IMR-90 (cell line): ENCODE results near the gene GRK5. TPM values are rescaled to one million over a fixed set of nuclear protein-coding genes. Genes with fewer than 3 reads are reported as not detected.

Source experiments
- ATAC-seq: fragments of 200-7000 bp; cut with Tn5 transposase; 2 replicates; pipeline ENCODE4 v1.9.1; 2020; ENCODE audit warnings: low read depth, mild to moderate bottlenecking, moderate library complexity
- BruUV-seq: library from RNA; stranded (reverse); fragments of 400-500 nt; replicated peaks from 2 replicates; lab custom pipeline; 2021; lab: Mats Ljungman, UMichigan
- CTCF ChIA-PET: fragments of 300-600 bp; formaldehyde crosslinking; extraction: SDS; loops from one replicate; lab custom pipeline; 2021; ENCODE audit warnings: antibody characterized with exemption; lab: Yijun Ruan, JAX
- POLR2A ChIA-PET: fragments of 300-600 bp; sonication (Branson Sonifier 250); formaldehyde crosslinking; loops from one replicate; lab custom pipeline; 2022; ENCODE audit warnings: antibody characterized with exemption; ENCODE audit not compliant: unreplicated experiment; lab: Charles Lee
- DNase-seq: peaks from one replicate; pipeline ENCODE4 v3.0.0; 2013
- H2AFZ ChIP-seq: replicated peaks from 2 replicates; pipeline ENCODE3; 2013; ENCODE audit warnings: low read length, mild to moderate bottlenecking; ENCODE audit not compliant: poor library complexity
- H2AK5ac ChIP-seq: 2 replicates; pipeline ENCODE4 v1.6.1; 2013; ENCODE audit warnings: low read depth, low read length, inconsistent platforms
- H2AK9ac ChIP-seq: replicated peaks from 2 replicates; pipeline ENCODE3; 2013; ENCODE audit warnings: mild to moderate bottlenecking, low read depth, low read length, moderate library complexity; ENCODE audit not compliant: poor library complexity
- H2BK120ac ChIP-seq: 2 replicates; pipeline ENCODE4 v1.6.1; 2013; ENCODE audit warnings: low read depth, low read length, inconsistent platforms
- H2BK15ac ChIP-seq: 3 replicates; pipeline ENCODE4 v1.6.1; 2013; ENCODE audit warnings: low read depth, low read length, inconsistent platforms
- H2BK20ac ChIP-seq: 2 replicates; pipeline ENCODE4 v1.6.1; 2013; ENCODE audit warnings: low read depth, mild to moderate bottlenecking, inconsistent platforms, low read length, moderate library complexity
- H2BK5ac ChIP-seq: 2 replicates; pipeline ENCODE4 v1.6.1; 2013; ENCODE audit warnings: mild to moderate bottlenecking, low read depth, low read length, inconsistent platforms; ENCODE audit not compliant: poor library complexity, severe bottlenecking
- H3K14ac ChIP-seq: replicated peaks from 2 replicates; pipeline ENCODE4 v1.6.1; 2013; ENCODE audit warnings: low read depth, low read length, inconsistent platforms
- H3K18ac ChIP-seq: 2 replicates; pipeline ENCODE4 v1.6.1; 2013; ENCODE audit warnings: low read depth, low read length, control low read depth
- H3K23ac ChIP-seq: 2 replicates; pipeline ENCODE4 v1.6.1; 2013; ENCODE audit warnings: low read depth, low read length, inconsistent platforms
- H3K27ac ChIP-seq: 2 replicates; pipeline ENCODE4 v1.5.1; 2013; ENCODE audit warnings: mild to moderate bottlenecking, control low read depth, low read length; ENCODE audit not compliant: insufficient read depth
- H3K27me3 ChIP-seq: 2 replicates; pipeline ENCODE4 v1.6.1; 2013; ENCODE audit warnings: low read length; ENCODE audit not compliant: control insufficient read depth, insufficient read depth
- H3K36me3 ChIP-seq: 2 replicates; pipeline ENCODE4 v1.6.1; 2013; ENCODE audit warnings: low read length, mixed read lengths; ENCODE audit not compliant: control insufficient read depth, insufficient read depth
- H3K4ac ChIP-seq: 2 replicates; pipeline ENCODE4 v1.6.1; 2013; ENCODE audit warnings: low read depth, low read length, inconsistent platforms
- H3K4me1 ChIP-seq: 2 replicates; pipeline ENCODE4 v1.6.1; 2013; ENCODE audit warnings: low read length, mixed read lengths; ENCODE audit not compliant: control insufficient read depth, insufficient read depth
- H3K4me2 ChIP-seq: 2 replicates; pipeline ENCODE4 v1.6.1; 2013; ENCODE audit warnings: low read depth, mild to moderate bottlenecking, control low read depth, low read length, moderate library complexity
- H3K4me3 ChIP-seq: 2 replicates; pipeline ENCODE4 v1.5.1; 2013; ENCODE audit warnings: low read depth, mild to moderate bottlenecking, control low read depth, low read length, moderate library complexity; ENCODE audit not compliant: insufficient read depth
- H3K56ac ChIP-seq: 2 replicates; pipeline ENCODE4 v1.6.1; 2013; ENCODE audit warnings: low read length, inconsistent platforms; ENCODE audit not compliant: insufficient read depth; ENCODE audit errors: extremely low read depth
- H3K79me1 ChIP-seq, 2 experiments: 2 replicates each; pipeline ENCODE4 v1.6.1; 2013; ENCODE audit warnings: low read length in 2 of 2, inconsistent platforms in 1 of 2, low read depth in 1 of 2
- H3K9ac ChIP-seq: 2 replicates; pipeline ENCODE4 v1.6.1; 2013; ENCODE audit warnings: low read depth, low read length, control low read depth
- H3K9me1 ChIP-seq: 2 replicates; pipeline ENCODE4 v1.6.1; 2013; ENCODE audit warnings: low read length, inconsistent platforms; ENCODE audit not compliant: insufficient read depth
- H3K9me3 ChIP-seq: 2 replicates; pipeline ENCODE4 v1.6.1; 2013; ENCODE audit warnings: low read length; ENCODE audit not compliant: control insufficient read depth, insufficient read depth
- H4K20me1 ChIP-seq: 2 replicates; pipeline ENCODE4 v1.6.1; 2013; ENCODE audit warnings: low read length, inconsistent platforms; ENCODE audit not compliant: insufficient read depth
- H4K5ac ChIP-seq: 2 replicates; pipeline ENCODE4 v1.6.1; 2013; ENCODE audit warnings: mild to moderate bottlenecking, low read depth, low read length, control low read depth
- H4K8ac ChIP-seq, 2 experiments: 2 replicates each; pipeline ENCODE4 v1.6.1; 2013; ENCODE audit warnings: low read depth in 2 of 2, low read length in 2 of 2, control low read depth in 1 of 2, inconsistent platforms in 1 of 2
- H4K91ac ChIP-seq: 2 replicates; pipeline ENCODE4 v1.6.1; 2013; ENCODE audit warnings: low read depth, low read length, inconsistent platforms; ENCODE audit not compliant: insufficient read depth
- BHLHE40 ChIP-seq: fragments of 150-350 bp; IDR thresholded peaks from 2 replicates; pipeline ENCODE4 v1.6.1; 2016; ENCODE audit warnings: mild to moderate bottlenecking, low read depth, low read length
- CEBPB ChIP-seq: IDR thresholded peaks from 2 replicates; pipeline ENCODE4 v1.6.1; 2012; ENCODE audit warnings: low read depth, low read length, improper control_type of control experiment
- CHD1 ChIP-seq: IDR thresholded peaks from 2 replicates; pipeline ENCODE4 v1.6.1; 2012; ENCODE audit warnings: low read depth, low read length, improper control_type of control experiment
- CTCF ChIP-seq: conservative IDR thresholded peaks from 2 replicates; pipeline ENCODE4 v1.5.1; 2012; ENCODE audit warnings: mild to moderate bottlenecking, low read depth, low read length, improper control_type of control experiment
- ELK1 ChIP-seq: fragments of 150-350 bp; IDR thresholded peaks from 2 replicates; pipeline ENCODE4 v1.6.1; 2016; ENCODE audit warnings: low read depth, mild to moderate bottlenecking, low read length, moderate library complexity, borderline replicate concordance
- FOS ChIP-seq: fragments of 150-350 bp; IDR thresholded peaks from 2 replicates; pipeline ENCODE4 v1.6.1; 2016; ENCODE audit warnings: low read depth, low read length
- MAFK ChIP-seq: IDR thresholded peaks from 2 replicates; pipeline ENCODE4 v1.6.1; 2012; ENCODE audit warnings: low read depth, low read length, improper control_type of control experiment
- MAZ ChIP-seq: IDR thresholded peaks from 2 replicates; pipeline ENCODE4 v1.6.1; 2012; ENCODE audit warnings: low read depth, mild to moderate bottlenecking, low read length, improper control_type of control experiment, moderate library complexity, borderline replicate concordance
- MXI1 ChIP-seq: IDR thresholded peaks from 2 replicates; pipeline ENCODE4 v1.6.1; 2012; ENCODE audit warnings: low read depth, mild to moderate bottlenecking, low read length, moderate library complexity, borderline replicate concordance
- NFE2L2 ChIP-seq: fragments of 150-350 bp; IDR thresholded peaks from 2 replicates; pipeline ENCODE4 v1.6.1; 2016; ENCODE audit warnings: low read depth, mild to moderate bottlenecking, low read length
- POLR2A ChIP-seq: IDR thresholded peaks from 2 replicates; pipeline ENCODE4 v1.6.1; 2012; ENCODE audit warnings: mild to moderate bottlenecking, low read depth, low read length
- RAD21 ChIP-seq: IDR thresholded peaks from 2 replicates; pipeline ENCODE4 v1.6.1; 2012; ENCODE audit warnings: low read length, improper control_type of control experiment
- RCOR1 ChIP-seq: IDR thresholded peaks from 2 replicates; pipeline ENCODE4 v1.6.1; 2012; ENCODE audit warnings: mild to moderate bottlenecking, low read length, improper control_type of control experiment; ENCODE audit not compliant: insufficient replicate concordance
- RFX5 ChIP-seq: IDR thresholded peaks from 2 replicates; pipeline ENCODE4 v1.8.0; 2012; ENCODE audit warnings: low read depth, mild to moderate bottlenecking, low read length, moderate library complexity
- SMC3 ChIP-seq: fragments of 150-350 bp; IDR thresholded peaks from 2 replicates; pipeline ENCODE4 v1.6.1; 2016; ENCODE audit warnings: low read depth, mild to moderate bottlenecking, antibody characterized with exemption, low read length, moderate library complexity
- USF2 ChIP-seq: fragments of 150-350 bp; IDR thresholded peaks from 2 replicates; pipeline ENCODE4 v1.6.1; 2017; ENCODE audit warnings: mild to moderate bottlenecking, antibody characterized with exemption, low read length, low read depth
- WGBS, 2 experiments: methylation state at CpG; one replicate each; pipeline versions ENCODE4 v1.1.5 to v1.1.7; 2013; ENCODE audit warnings: missing lambda C conversion rate in 2 of 2; ENCODE audit not compliant: insufficient read length in 1 of 2; ENCODE audit errors: extremely low coverage in 2 of 2; 5-methylcytosine and 5-hydroxymethylcytosine counted together
- dilution Hi-C: fragments of 300-500 bp; cut with HindIII; formaldehyde crosslinking; loops from one replicate; pipeline ENCODE4 v1.14.3; 2018; ENCODE audit warnings: low sequenced_read_pairs; ENCODE audit not compliant: unreplicated experiment
- in situ Hi-C: fragments of 300-500 bp; cut with MboI; formaldehyde crosslinking; loops from 3 replicates; pipeline ENCODE4 v1.14.3; 2019; ENCODE audit warnings: low sequenced_read_pairs, inconsistent platforms, mixed read lengths
- intact Hi-C: fragments of 100-400 bp; cut with micrococcal nuclease; formaldehyde crosslinking; loops from 2 replicates; pipeline ENCODE4 v1.10.0; 2022
- polyA plus RNA-seq, 3 experiments: library from polyadenylated mRNA; depleted of rRNA; stranded (reverse); fragments of >200 nt; gene quantifications; 2 replicates each; pipeline ENCODE4 v1.2.3, GENCODE V29; 2012; ENCODE audit warnings: low replicate concordance in 1 of 3
- total RNA-seq: library from RNA; depleted of rRNA; stranded (reverse); fragments of >200 nt; gene quantifications from 2 replicates; pipeline ENCODE4 v1.2.3, GENCODE V29; 2012

The GRK5 gene
- total and polyA plus RNA-seq, 2 of the 4 experiments (the other 2 are of a cell fraction), result 12.9 to 16.3 TPM

- H3K27ac ChIP-seq, result no peak overlapping the region
- no peak overlapping the region for H2BK20ac ChIP-seq
- H3K4me2 ChIP-seq, result no peak overlapping the region
- H2AK5ac ChIP-seq, result no peak overlapping the region
- intact Hi-C loops, result no loop called here
- dilution Hi-C loops, result no loop called here
- no peak overlapping the region for H3K14ac ChIP-seq
- no peak overlapping the region for H2AFZ ChIP-seq
- H3K9me1 ChIP-seq, result peaks cover 18% of the 10 kb centered on the region
- no peak overlapping the region for H3K4ac ChIP-seq
- H4K20me1 ChIP-seq, result peaks cover 17% of the 10 kb centered on the region
- ATAC-seq (no peak), DNase-seq (no peak)
- TF ChIP-seq NFE2L2 (no peak), CEBPB (no peak), FOS (no peak), MAFK (no peak), MAZ (no peak), SMC3 (no peak), CHD1 (no peak), POLR2A (no peak), ELK1 (no peak), MXI1 (no peak), BHLHE40 (no peak), RAD21 (no peak), RFX5 (no peak), RCOR1 (no peak), CTCF (no peak), USF2 (no peak)
- no peak overlapping the region for H2AK9ac ChIP-seq
- peaks cover 3% of the 10 kb centered on the region; the same call in 1 of the 2 replicates for H3K9me3 ChIP-seq
- H3K27me3 ChIP-seq, result no peaks in the 10 kb centered on the region
- no peak overlapping the region for H2BK15ac ChIP-seq
- peaks cover 46% of the 10 kb centered on the region for H3K36me3 ChIP-seq
- H3K4me3 ChIP-seq, result no peak overlapping the region
- CTCF ChIA-PET, result no interaction called here
- H4K5ac ChIP-seq, result no peak overlapping the region
- POLR2A ChIA-PET, result no interaction called here
- no TSS peak for BruUV-seq
- H3K56ac ChIP-seq, result no peak overlapping the region
- no peak overlapping the region for H3K18ac ChIP-seq
- no peak overlapping the region for H4K8ac ChIP-seq
- no peak overlapping the region for H2BK120ac ChIP-seq
- no peak overlapping the region for H3K23ac ChIP-seq
- no peak overlapping the region for H3K9ac ChIP-seq
- WGBS, 2 experiments, result no CpG with 5 or more reads among the region's 1 CpG
- no peak overlapping the region for H2BK5ac ChIP-seq
- H4K91ac ChIP-seq, result no peak overlapping the region
- H3K79me1 ChIP-seq, result peaks cover 43 to 69% of the 10 kb centered on the region in 2 experiments
- peaks cover 13% of the 10 kb centered on the region for H3K4me1 ChIP-seq
- in situ Hi-C loops, result no loop called here
Observed at GRCh38 chr10:119388849-119389345, 181.5 kb downstream of the GRK5 start.
